Fibroblast of skin of right biceps (primary cell): ENCODE data around the gene FPR3.
A peak's percentile ranks its signal among the peaks of the same experiment; 100 is the strongest.

Experiments used
- DNase-seq: peaks from one replicate; pipeline ENCODE4 v3.0.0-alpha.2; 2013

FPR3 gene

DNA sequence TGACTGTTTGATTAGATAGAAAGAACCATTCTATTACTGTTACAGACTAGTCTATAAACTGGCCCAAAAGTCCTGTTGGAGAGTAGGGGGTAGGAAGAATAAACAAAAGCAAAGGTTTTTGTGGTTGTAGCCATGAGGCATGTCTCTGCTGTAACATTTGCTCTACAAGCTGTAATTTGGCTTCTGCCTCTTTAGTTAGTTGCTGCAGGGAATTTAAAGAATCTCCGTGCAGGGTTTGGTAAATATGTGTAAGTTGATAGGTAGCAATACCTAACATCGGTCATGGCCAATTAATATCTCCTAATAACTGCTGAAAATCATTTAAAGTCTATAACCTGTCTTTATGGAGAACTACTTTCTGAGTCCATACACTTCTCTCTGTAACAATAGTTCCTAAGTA lies 13.0 kb downstream of the FPR3 start:
- no peak for DNase-seq

DNA sequence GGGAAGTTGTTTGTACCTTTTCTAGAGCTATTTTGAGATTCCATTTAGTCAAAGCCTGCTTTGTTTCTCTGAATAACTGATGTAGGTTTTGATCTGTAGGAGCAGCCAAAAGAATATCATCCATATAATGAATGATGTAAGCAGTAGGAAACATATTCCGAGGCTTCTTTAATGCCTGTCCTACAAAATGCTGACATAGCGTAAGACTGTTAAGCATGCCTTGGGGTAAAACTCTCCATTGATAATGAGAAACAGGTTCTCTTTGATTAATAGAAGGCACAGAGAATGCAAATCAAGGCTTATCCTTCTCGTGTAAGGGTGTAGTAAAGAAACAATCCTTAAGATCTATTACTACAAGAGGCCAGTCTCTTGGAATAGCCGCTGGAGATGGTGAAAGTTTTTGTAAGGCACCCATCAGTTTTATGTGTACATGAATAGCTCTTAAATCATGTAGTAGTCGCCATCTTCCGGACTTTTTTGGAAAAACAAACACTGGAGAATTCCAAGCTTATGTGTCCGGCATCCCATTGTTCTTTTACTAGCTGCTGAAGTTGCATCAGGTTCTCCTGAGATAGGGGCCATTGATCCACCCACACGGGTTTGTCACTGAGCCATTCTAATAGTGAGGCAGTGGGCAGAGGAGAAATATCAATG lies 13.5 kb downstream of the FPR3 start:
- peak; percentile 23 for DNase-seq

DNA sequence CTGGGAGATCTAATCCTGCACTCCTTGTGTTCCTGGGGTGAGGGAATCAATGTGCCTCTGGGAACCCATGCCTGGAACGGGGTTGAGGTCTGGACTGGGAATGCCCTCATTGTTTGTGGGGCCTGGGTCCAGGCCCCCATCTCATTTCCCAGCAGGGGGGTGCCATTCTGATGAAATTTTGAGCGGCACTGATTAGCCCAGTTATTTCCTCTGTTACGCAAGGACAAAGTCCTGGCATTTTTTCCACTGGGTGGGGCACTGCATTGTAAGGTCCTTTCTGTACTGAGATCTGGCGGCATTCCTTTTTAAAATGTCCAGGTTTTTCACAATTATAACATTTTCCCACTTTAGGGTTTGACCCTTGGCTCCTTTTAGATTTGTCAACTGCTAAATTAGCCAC lies 14.8 kb downstream of the FPR3 start:
- DNase-seq = no peak

DNA sequence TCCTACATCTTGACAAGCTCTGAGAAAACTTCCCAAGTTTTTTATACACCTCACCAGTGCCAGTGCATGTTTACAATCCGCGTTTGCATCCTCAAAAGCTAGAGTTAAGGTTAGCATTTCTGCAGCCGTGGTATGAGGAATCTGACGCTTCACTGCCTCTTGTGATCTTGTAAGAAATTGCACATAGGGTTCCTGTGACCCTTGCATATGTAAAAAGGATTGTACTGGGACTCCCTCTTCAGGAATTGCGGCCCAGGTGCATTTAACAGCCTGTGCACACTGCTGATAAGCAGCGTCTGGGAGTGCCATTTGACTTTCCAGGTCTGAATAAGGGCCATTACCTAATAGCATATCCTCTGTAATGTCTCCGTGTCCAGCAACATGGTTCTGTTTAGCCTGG lies 15.3 kb downstream of the FPR3 start:
- peak; percentile 3 for DNase-seq

DNA sequence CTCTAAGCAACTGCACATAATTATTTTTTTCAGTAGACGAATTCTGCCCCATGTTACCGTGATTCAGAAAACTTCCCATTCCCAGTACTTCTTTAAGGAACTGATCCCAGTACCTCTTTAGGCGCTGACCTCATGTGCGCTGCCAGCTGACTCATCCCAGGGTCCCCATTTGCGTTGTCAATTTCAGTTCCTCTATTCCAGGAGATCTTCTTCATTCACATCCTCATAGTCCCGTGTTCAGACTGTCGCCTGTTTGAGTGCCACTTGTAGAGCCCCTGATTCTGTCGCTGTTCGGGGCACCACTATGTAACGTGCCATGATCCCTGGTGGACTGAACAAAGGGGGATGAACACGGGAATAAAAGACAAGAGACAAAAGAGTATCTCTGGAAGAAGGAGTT lies 16.4 kb downstream of the FPR3 start:
- DNase-seq = no peak

DNA sequence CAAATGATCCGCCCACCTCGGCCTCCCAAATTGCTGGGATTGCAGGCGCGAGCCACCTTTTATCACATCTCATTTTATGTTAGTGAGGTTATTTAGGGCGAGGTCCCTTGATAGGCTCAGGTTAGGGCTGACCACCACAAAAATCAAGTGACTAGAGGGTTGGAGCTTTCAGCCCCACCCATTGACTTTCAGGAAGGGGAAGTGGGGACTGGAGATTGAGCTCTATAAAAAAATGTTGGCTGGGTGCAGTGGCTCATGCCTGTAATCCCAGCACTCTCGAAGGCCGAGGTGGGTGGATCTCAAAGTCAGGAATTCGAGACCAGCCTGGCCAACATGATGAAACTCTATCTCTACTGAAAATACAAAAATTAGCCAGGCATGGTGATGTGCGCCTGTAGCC lies 20.1 kb downstream of the FPR3 start:
- no peak for DNase-seq

DNA sequence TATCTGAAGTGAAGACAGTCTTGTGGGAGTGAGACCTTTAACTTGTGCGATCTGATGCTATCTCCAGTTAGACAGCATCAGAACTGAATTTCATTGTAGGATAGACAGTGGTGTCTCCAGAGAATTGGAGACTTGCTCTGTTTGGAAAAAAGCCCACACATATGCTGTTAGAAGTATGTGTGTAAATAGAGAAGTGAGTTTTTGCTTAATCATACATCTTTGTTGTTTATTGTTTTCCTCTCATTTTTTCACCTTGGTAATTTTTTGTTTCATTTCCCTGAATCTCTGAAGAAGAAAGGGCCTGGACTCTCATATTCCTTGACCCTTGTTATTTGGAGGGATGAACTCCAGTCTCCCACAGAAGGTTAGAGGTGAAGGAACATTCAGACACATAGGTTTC lies 21.8 kb downstream of the FPR3 start:
- DNase-seq = no peak

DNA sequence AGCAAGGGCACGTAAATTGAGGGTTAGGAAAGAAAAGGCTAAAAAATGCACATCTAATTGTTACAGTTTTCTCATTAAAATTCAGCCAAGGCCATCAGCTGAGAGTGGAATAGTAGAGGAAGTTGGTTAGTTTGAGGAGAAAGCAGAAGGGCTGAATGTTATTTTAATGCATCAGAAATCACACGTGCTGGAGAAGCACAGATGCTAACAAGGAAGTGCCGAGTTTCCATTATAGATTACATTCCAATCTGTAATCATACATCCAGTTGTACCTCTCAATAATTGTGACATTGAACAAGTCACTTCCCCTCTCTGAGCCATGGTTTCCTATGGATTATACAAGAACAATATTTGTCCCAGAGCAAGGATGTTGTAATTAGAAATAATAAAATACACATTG lies 25.1 kb downstream of the FPR3 start:
- no peak for DNase-seq

DNA sequence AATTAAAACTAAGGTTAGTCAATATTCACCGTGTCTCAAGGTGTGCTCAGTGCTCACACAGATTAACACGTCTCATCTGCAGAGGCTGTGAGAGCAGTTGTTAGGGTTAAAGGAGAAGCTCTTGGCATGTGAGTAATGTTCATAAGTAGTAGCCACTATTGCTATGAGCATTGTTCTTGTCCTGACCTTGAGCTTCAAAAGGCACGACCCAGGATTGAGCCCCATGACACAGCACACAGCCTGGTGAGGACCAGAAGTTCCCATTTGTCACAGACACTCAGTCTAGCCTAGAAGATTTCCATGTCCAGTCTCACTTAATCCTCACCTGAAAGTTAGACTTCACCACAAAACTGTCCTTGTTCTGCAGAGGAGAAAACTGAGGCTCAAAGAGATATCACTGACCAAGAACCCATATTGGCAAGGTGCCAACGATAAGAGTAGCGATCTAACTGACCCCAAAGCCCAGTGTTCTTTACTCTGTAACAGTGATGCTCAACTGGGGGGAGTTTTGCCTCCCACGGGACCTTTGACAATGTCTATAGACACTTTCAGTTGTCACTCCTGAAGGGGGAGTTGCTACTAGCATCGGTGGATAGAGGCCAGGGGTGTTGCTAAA lies 26.0 kb downstream of the FPR3 start:
- DNase-seq = no peak

DNA sequence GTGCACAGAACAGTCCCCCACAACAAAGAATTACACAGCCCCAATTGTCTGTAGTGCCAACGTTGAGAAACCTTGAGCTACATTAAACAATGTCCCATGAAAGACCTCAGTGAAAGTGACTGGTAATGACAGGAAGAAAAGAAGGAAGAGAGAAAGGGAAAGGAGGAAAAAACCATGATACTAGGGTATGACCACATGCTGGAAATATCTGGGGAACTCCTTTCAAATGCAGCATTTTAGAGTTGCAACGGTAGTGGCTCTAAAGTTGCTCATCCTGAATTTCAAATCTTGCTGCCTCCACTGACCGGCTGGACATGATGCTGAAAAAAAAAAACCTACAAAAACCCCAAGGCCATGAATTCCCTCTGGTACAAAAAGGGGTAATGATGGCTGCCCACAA lies 26.5 kb downstream of the FPR3 start:
- DNase-seq = no peak

DNA sequence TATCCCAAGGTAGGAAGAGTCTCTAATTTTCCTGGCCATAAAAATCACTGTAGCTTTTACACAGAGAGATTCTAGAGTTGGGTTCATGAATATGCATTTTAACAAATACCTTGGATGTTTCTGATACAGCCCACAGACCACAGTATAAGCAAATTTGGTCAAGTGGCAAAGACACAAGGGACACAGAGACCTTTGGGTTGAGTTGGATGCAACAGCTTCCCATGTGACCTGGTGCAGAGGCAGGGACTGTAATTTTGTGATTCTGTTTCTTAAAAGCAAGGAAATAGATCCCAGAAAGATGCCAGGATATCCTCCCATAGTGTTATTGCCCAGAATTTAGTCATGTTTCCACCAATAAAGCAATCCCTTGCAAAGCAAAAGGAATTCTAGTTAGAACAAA lies 27.0 kb downstream of the FPR3 start:
- no peak for DNase-seq

DNA sequence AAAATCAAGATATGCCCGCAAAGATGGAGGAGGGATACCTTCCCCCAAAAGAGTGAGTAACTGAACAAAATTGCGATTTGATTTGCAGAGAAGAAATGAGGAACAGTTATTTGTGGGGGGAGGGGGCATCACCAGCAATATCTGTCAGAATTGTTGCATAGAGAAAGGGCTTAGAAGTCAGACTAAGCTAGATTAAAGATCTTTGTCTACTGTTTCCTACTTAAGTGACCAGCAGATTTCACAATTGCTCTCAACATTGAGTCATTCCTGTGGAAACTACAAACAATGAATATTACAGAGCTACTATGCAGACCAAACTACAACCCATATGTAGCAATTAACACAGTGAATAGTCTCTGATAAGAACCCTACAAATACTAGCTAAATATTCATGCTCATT lies 27.4 kb downstream of the FPR3 start:
- DNase-seq = no peak

DNA sequence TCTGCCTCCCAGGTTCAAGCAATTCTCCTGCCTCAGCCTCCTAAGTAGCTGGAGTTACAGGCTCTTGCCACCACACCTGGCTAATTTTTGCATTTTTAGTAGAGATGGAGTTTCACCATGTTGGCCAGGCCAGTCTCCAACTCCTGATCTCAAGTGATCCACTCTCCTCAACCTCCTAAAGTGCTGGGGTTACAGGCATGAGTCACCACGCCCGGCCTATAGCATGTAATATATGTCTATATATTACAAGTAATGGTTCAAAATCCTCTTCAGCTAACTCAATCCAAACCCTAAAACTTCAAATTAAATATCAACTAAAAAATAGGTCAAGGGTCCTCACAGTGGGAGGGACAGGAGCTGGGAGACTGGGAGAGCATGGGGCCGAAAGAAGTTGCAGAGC lies 28.0 kb downstream of the FPR3 start:
- DNase-seq = no peak

DNA sequence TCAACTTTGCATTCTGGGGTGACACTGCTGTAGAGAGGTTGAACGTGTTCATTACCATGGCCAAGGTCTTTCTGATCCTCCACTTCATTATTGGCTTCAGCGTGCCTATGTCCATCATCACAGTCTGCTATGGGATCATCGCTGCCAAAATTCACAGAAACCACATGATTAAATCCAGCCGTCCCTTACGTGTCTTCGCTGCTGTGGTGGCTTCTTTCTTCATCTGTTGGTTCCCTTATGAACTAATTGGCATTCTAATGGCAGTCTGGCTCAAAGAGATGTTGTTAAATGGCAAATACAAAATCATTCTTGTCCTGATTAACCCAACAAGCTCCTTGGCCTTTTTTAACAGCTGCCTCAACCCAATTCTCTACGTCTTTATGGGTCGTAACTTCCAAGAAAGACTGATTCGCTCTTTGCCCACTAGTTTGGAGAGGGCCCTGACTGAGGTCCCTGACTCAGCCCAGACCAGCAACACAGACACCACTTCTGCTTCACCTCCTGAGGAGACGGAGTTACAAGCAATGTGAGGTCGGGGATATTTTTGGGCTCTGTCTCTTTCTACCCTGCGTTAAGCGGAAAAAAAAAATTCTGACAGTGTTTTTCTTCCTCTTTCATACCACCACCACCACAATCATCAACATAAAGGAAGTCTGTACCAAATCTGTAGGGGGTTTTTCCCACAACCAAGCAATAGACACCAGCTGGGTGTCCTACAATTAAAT lies 29.5 kb downstream of the FPR3 start:
- DNase-seq = no peak

DNA sequence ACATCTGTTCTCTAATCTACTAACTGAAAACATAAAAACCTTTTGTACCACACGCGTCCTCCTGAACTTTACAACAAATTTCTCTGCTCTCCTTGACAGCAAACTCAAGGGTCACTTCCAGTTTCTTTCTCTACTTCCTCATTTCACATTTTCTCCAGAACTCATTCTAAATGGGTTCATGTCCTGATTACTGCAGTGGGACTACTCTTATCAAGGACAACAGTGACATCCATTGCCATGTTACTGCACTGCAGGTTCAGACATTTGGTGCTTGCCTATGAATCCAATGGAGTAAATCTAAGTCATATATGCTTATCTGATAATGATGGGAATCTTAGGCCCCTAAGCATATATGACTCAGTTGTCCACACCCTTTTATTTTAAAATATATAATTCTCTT lies 35.3 kb downstream of the FPR3 start:
- DNase-seq = no peak

DNA sequence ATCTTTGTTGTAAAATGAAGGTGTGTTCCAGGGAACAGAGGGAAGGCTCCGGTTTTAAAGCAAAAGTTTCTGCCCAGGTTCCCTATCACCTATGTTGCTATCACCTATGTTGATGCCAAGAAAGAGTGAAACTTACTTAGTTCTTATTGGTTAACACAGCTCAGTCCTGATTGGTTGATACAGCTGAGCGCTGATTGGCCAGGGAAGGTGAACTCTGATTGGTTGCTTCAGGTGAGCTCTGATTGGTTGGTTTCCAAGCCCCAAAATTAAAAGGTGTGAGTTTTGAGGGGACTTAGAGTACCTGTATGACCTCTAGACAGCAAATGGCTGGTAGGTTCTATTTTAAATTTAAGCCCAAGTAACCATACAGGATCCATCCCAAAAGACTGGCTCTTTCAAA lies 42.2 kb downstream of the FPR3 start:
- DNase-seq = no peak

DNA sequence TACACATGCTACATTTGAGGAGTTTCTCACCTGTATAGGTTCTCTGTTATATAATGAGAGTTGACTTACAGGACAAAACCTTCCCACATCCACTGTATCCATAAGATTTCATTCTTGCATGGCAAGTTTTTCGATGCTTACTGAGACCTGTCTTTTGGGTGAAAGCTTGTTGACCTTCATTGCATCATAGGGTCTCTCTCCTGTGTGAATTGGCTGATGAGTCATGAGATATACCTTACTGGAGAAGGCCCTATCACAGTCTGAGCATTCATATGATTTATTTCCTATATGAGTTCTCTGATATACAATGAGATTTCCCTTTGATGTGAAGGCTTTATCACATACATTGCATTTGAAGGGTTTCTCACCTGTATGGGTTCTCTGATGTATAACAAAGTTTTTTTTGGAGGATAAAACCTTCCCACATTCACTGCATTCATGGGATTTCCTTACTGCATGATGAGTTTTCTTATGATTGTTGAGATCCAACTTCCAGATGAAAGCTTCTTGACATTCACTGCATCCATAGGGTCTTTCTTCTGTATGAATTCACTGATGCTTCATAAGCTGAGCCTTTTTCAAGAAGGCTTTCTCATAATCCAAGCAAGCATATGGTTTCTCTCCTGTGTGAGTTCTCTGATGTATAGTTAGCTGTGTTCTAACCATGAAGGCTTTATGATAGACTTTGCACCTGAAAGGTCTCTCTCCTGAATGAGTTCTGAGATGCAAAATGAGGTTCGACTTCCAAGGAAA lies 67.1 kb downstream of the FPR3 start:
- no peak for DNase-seq

DNA sequence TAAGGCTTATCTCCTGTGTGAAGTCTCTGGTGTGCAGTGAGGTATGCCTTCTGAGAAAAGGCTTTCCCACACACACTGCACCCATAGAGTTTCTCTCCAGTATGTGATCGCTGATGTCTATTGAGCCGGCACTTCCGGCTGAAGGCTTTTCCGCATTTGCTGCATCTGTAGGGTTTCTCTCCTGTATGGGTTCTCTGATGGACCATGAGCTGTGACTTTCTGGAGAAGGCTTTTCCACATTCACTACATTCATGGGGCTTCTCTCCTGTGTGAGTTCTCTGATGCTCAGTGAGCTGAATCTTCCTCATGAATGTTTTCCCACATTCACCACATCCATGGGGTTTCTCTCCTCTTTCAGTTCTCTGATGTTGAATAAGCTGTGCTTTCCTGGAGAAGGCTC lies 78.1 kb downstream of the FPR3 start:
- no peak for DNase-seq
